ENCODE data around the gene UNC80. TPM values are rescaled to one million over a fixed set of nuclear protein-coding genes. Genes with fewer than 3 reads are reported as not detected.

Gene UNC80
- polyA plus RNA-seq, 3 donors, result 1.4 to 2.1 (median 2.0) TPM

DNA sequence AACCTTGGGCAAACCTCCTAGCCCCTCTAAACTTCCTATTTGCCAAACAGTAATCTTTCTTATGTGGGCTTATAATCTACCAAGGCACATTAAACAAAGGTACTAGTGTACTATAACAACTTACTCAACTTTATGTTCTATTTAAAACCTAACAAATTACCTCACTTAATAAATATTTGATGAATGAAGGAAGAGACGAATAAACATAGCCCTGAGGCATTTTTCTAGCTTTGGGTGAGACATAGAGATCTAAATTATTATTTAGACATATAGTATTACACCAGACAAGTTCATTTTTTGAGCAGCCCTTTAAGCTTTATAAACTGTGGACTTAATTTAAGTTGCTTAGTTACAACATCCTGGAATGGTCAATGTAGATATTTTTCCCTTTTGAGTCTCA lies 104.6 kb downstream of the UNC80 start:
- no peak for DNase-seq (ENCODE audit: extremely low read depth in 1 of 11, low read depth in 9 of 11, low spot score in 4 of 11)

GRCh38 chr2:209878701-209879100 lies 107.1 kb downstream of the UNC80 start:
- no peak for DNase-seq (ENCODE audit: extremely low read depth in 1 of 11, low read depth in 9 of 11, low spot score in 4 of 11)

DNA sequence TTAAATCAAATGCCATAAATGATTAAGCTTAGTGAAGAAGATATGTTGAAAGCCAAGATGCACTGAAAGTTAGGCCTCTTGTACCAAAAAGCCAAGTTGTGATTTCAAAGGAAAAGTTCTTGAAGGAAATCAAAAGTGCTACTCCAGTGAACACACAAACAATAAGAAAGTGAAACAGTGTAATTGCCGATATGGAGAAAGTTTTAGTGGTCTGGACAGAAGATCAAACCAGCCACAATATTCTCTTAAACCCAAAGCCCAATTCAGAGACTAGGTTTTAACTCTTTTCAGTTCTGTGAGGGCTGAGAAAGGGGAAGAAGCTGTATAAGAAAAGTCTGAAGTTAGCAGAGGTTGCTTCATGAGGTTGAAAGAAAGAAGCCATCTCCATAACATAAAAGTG lies 129.0 kb downstream of the UNC80 start:
- no peak for DNase-seq (ENCODE audit: extremely low read depth in 1 of 11, low read depth in 9 of 11, low spot score in 4 of 11)

DNA sequence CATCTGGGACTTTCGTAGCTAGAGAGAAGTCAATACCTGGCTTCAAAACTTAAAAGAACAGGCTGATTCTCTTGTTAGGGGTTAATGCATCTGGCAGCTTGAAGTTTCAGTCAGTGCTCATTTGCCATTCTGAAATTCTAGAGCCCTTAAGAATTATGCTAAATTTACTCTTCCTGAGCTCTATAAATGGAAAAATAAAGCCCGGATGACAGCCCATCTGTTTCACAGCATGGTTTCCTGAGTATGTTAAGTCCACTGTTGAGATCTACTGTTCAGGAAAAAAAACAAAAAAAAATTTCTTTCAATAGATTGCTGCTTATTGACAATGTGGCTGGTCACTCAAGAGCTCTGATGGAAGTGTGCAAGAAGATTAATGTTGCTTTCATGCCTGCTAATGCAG lies 129.5 kb downstream of the UNC80 start:
- no peak for DNase-seq (ENCODE audit: extremely low read depth in 1 of 11, low read depth in 9 of 11, low spot score in 4 of 11)

DNA sequence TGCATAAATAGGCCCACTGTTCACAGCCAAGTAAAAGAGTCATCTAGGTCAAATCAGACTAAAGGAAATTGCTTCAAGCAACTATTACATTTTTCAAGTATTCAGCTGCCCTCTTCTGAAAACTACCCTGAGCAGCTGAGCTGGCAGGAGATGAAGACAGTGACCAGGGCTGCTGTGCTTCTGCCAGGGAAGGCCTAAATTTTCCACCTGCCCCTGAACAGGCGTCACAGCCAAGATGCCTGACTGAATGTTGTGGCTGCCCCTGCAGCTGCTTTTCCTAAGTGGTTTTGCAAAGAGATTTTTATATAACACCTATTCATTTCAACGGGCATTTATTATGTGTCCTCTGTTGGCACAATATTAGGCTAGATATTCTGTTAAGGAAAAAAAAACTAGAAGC lies 134.1 kb downstream of the UNC80 start:
- DNase-seq (ENCODE audit: extremely low read depth in 1 of 11, low read depth in 9 of 11, low spot score in 4 of 11), result no peak

- DNase-seq (ENCODE audit: extremely low read depth in 1 of 11, low read depth in 9 of 11, low spot score in 4 of 11), result no peak
Measured at GRCh38 chr2:209907746-209908145, 136.1 kb downstream of the UNC80 start.

DNA sequence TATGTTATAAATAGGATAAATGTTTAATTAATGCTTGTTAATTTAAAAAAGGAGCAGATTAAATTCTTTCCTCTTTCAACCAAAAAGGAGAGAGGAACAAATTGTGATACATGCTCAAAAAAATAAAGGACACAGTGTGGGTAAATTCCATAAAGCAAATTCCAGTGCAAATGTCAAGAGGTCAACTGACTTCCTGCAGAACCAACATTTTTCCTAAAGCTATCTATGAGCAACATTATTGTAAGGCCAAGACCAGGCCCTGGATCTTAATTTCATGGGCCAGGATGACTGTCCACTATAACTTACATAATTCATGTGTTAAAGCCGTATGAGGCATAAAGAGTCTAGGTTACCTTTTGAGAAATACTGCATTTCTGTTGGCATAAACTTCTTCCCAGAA lies 136.9 kb downstream of the UNC80 start:
- DNase-seq (ENCODE audit: extremely low read depth in 1 of 11, low read depth in 9 of 11, low spot score in 4 of 11), result no peak

GRCh38 chr2:209911486-209911885 lies 139.9 kb downstream of the UNC80 start:
- DNase-seq (ENCODE audit: extremely low read depth in 1 of 11, low read depth in 9 of 11, low spot score in 4 of 11), result no peak

GRCh38 chr2:209913786-209914345 lies 142.2 kb downstream of the UNC80 start:
- DNase-seq (ENCODE audit: extremely low read depth in 1 of 11, low read depth in 9 of 11, low spot score in 4 of 11), result no peak

GRCh38 chr2:209917154-209917771 lies 145.6 kb downstream of the UNC80 start:
- no peak for DNase-seq (ENCODE audit: extremely low read depth in 1 of 11, low read depth in 9 of 11, low spot score in 4 of 11)

- no peak for DNase-seq (ENCODE audit: extremely low read depth in 1 of 11, low read depth in 9 of 11, low spot score in 4 of 11)
Measured at GRCh38 chr2:209918251-209918650, 146.6 kb downstream of the UNC80 start.

DNA sequence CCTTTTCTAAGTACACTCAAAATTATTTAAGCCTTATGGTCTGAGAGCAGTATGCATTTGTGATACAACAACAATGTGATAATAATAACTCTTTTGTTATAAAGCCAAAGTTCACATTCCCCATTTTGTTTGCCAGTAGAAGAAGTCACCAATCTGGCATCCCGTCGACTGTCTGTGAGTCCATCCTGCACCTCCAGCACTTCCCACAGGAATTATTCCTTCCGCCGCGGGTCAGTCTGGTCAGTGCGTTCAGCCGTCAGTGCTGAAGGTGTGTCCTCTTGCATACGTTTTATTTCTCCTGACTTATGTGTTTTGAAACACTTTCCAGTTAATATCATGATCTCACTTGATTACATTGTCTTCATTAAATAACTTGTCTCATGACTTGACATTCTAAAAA lies 150.5 kb downstream of the UNC80 start:
- DNase-seq (ENCODE audit: extremely low read depth in 1 of 11, low read depth in 9 of 11, low spot score in 4 of 11), result no peak

DNA sequence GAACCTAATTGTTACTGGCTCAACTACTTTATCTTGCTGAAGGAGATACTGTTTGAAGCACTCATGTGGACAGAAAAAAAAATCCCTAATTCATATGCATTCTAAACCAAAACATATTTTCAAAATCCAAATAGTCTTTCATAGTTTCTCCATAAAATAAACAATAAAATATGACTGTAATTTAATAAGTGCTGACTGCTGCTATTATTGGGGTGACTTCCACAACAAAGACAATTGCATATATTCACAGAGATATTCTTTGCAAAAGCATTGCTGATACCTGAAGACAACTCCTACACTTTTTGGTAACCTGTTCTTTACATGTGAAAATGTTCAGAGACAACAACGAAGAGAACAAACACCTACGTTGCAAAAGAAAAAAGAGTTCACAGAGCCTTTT lies 157.7 kb downstream of the UNC80 start:
- no peak for DNase-seq (ENCODE audit: extremely low read depth in 1 of 11, low read depth in 9 of 11, low spot score in 4 of 11)

DNA sequence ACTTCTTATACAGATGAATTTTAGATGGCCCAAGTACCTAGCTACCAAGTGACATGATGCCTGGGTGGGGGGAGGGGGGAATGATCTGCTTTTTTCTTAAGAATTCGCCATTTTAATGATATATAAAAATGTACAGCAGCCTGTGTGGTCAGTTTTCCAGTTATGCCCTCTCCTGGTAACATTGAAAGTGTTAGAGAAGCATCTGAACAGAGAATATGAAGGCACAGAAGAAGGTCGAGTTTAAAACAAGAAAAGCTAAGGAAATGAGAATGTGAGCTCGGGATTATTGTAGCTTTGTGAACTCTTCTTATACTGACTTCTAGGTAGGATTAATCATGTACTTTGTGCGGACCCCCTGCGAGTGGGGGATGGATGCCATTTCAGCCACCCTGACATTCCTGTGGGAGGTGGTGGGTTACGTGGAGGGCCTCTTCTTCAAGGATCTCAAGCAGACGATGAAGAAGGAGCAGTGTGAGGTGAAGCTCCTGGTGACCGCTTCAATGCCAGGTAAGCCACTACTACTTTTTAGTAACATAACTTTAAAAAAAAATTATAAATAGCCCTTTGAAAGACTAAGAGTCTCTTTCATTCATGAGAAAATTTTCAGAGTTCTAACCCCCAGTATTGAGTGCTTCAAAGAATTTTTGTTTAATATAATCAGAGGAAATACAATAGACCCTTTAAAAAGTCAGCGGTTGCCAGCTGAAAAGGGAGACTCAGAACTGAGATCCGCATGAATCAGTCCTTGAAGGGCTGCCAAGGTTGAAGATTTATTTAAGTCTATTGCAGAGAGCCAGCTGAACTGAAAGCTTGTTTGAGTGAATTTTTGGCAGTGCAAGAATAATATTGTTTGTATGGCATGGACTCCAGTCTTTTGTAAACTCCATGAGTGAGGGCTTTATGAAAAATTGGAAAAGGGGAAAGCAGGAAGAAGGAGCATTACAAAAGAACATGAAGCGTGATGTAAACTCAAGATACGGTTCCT lies 162.2 kb downstream of the UNC80 start:
- DNase-seq (ENCODE audit: extremely low read depth in 1 of 11, low read depth in 9 of 11, low spot score in 4 of 11), result no peak

DNA sequence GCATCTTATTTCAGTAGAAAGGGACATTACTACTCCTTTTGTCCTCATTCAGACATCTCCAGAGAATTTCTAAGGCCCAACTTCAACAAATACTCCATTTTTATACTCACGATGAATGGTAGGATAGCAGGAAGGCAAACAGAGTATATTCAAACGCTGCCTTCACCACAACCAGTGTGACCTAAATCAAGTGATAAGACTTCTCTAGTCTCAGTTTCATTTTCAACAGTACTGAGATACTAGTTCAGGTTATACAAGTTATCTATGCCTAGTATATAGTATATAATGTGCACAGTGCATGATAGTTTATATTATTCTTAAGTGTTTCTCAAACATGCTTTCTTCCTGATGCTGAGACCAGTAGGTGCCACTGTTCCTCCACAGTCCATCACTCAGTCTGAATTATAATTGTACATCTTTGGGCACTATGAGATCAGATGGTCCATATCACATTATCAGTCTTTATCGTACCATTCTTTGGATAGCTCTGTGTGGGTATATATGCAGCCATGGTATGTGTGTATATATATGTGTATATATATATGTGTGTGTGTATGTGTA lies 164.6 kb downstream of the UNC80 start:
- DNase-seq (ENCODE audit: extremely low read depth in 1 of 11, low read depth in 9 of 11, low spot score in 4 of 11), result no peak

- DNase-seq (ENCODE audit: extremely low read depth in 1 of 11, low read depth in 9 of 11, low spot score in 4 of 11), result no peak
Measured at GRCh38 chr2:209937893-209938292, 166.3 kb downstream of the UNC80 start.

DNA sequence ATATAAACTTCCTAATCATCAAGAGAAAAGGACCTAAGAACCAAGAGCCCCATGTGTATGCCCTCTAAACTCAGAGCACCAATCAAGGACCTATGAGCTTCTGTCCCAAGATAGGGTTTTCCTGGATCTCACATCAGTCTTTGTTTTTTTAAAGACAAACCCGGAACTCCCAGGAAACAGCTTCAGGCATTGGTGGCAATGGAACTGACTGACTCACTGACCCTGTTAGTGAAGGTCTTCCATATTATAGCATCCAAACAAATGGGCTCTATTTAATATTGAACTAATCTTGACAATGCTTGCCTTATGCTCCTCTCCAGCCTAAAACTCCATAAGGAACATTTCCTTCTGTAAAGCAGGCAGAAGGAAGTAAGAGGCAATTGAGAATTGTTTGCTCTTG lies 167.3 kb downstream of the UNC80 start:
- DNase-seq (ENCODE audit: extremely low read depth in 1 of 11, low read depth in 9 of 11, low spot score in 4 of 11), result no peak

DNA sequence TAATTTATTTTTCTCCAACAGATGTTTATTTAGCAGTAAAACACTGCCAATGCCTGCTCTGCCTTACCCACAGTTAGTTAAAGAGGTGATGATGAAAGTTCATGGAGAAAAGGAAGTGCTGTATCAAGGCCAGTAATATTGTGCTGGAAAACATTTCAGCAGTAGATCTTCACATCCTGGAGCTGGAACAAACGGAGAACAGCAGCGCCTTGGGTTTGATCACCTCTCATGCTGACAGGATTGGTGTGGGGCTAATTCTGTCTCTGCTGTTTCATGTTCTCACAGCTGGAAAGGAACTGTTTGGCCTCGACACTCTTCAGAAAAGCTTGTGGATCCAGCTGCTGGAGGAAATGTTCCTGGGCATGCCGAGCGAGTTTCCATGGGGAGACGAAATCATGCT lies 169.3 kb downstream of the UNC80 start:
- DNase-seq (ENCODE audit: extremely low read depth in 1 of 11, low read depth in 9 of 11, low spot score in 4 of 11), result no peak

GRCh38 chr2:209942426-209942825 lies 170.8 kb downstream of the UNC80 start:
- DNase-seq (ENCODE audit: extremely low read depth in 1 of 11, low read depth in 9 of 11, low spot score in 4 of 11), result no peak

Data from renal cortex interstitium (tissue), 11 donors.